ENCODE data around the gene CD40.
A peak's percentile ranks its signal among the peaks of the same experiment; 100 is the strongest.
"Not testable (repeated sequence)": the region's sequence is repeated elsewhere in the genome, so short reads cannot be mapped to it uniquely, and the experiment has no call there.

CD40 gene

DNA sequence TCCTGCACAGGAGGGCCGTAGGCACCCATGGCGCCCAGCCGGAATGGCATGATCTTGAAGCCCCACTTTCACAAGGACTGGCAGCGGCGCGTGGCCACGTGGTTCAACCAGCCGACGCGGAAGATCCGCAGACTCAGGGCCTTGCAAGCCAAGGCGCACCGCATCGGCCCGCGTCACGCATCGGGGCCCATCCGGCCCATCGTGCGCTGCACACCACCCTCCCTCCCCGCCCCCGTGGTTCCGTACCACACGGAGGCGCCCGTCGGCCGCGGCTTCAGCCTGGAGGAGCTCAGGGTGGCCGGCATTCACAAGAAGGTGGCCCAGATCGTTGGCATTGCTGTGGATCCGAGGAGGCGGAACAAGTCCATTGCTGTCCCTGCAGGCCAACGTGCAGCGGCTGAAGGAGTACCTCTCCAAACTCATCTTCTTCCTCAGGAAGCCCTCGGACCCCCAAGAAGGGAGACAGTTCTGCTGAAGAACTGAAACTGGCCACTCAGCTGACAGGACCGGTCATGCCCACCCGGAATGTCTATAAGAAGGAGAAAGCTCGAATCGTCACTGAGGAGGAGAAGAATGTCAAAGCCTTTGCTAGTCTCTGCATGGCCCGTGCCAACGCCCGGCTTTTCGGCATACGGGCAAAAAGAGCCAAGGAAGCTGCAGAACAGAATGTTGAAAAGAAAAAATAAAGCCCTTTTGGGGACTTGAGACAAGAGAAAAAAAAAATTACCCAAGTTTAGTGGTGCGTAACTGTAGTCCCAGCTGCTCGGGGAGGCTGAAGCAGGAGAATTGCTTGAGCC, 18.4 kb upstream of the CD40 start:
- DNase-seq, result no peak

GRCh38 chr20:46100444-46100843, 17.7 kb upstream of the CD40 start:
- DNase-seq, result not testable (repeated sequence)

GRCh38 chr20:46100988-46101387, 17.1 kb upstream of the CD40 start:
- DNase-seq, result no peak

DNA sequence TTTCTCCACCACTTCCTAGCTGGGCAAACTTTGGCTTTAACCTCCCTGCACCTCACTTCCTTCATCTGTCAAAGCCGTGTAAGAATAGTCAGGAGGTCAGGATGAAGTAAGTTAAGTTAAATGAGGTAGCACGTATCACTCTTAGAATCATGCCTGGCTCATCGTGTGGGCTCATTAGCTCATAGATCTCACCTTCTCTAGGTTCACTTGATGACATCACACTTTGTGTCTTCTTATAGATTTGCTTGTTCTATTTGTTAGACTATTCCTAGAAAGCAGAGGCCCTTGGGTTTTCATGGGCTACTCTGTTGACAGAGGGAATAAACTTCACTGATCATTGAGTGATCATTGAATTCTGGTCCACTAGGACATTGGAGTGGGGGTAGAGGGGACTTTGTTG, 16.2 kb upstream of the CD40 start:
- DNase-seq, result no peak

- no peak for DNase-seq
Observed at GRCh38 chr20:46102940-46103339, 15.2 kb upstream of the CD40 start.

DNA sequence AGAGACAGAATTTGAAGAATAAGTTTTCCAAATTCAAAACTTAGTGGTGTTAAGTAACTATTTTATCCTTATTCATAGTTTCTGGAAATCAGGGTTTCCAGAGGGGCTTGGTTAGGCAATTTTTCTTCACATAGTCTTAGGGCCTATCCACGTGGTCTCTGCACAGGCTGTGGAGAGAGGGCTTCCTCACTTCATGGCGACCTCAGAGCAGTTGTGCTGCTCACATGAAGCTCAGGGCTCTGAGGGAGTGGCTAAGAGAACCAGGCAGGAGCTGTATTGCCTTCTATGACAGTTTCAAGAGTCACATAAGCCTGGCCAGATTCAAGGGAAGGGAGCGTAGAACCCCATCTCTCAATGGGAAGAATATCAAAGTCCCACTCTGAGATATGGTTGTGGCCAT, 13.9 kb upstream of the CD40 start:
- no peak for DNase-seq

DNA sequence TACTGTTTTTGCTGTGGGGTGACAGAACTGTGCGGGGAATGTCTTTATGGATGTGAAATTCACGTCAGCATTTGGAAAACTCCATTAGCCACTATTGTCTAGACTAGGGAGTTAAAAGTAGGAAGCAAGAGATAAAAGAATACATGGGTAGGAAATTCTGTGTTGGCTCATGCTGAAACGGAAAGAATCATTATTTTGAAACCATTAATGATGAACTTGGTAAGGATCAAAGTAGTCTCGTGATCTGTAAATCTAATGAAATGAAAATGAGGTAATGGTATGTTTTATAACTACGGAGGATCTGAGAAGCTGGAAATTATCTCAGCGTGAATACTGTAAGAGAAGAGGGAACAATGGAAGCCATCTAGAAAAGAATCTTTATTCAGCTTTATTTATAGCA, 11.1 kb upstream of the CD40 start:
- DNase-seq, result no peak

DNA sequence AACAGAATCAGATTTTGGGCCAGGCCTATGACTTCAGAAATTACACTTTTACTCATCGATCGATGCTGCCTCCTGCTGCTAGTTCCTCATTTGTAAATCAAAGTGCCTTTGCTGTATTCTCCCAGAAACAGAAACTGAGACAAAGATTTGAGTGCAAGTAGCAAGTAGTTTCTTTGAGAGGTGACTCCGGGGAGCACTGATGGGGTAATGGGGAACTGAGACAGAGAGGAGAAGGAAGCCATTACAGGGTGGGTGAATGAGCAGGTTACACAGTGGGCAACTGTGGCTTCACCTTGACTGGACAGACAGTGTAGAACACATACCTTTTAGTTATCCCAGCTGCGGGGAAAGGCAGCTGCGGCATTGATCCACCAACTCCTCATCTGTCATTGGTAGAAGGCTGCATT, 9.7 kb upstream of the CD40 start:
- DNase-seq, result peak; percentile 17

- no peak for DNase-seq
Observed at GRCh38 chr20:46108976-46109375, 9.1 kb upstream of the CD40 start.

GRCh38 chr20:46111028-46111835, 6.9 kb upstream of the CD40 start:
- peak; percentile 14 for DNase-seq

DNA sequence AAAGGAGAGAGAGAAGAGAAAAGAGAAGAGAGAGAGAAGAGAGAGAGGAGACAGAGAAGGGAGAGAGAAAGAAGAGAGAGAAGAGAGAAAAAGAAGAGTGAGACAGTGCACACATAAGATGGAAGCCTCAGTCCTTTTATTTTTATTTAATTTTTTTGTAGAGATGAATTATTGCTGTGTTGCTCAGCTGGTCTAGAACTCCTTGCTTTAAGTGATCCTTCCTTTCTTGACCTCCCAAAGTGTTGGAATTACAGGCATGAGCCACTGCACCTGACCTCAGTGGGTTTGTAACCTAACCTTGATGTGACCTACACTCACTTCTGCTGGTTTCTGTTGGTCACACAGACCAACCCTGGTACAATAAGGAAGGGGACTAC, 6.3 kb upstream of the CD40 start:
- DNase-seq, result no peak

DNA sequence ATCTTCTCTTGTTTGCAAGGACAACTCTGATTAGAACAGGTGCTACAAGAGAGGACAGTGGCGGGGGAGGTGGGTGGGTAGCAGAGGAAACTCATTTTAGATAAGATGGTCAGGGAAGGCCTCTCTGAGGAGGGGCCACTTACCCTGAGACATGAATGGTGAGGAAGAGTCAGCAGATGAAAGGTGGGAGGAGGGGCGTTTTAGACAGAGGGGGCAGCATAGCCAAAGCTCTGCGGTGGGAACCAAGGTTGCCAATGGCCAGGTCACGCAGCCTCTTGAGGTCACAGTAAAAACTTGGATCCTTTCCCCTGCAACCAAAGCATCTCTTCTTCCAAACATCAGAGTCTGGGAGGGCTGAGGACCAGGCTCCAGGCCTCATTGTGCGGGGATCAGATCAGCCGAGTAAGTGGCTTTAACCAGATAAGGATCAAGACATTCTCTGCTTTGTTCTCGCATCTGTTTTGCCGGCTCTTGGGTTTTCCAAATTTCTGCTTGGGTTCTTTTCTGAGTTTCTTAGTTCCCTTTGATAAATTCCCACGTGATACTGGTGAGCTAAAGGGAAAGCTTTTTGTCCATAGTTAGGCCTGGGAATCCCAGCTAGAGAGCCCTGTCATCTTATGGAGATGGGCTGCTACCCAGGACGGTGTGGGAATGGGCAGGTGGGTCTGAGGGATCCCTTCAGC, 5.5 kb upstream of the CD40 start:
- no peak for DNase-seq

DNA sequence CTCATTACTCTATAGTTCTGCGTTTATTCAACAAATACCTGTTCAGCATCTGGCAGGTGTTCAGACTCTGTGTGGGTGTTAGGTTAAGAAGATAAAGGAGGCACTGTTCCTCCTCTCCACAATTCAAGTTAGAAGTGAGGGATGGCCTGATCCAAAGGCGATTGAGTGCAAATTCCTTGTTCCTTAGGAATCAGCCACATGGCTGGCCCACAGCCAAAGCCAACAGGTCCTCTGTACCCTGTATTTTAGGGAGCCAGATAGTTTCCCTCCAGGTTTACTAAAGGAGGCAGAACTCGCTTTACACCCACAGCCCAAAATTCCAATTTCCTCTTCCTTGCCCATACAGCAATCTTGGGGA, 5.0 kb upstream of the CD40 start:
- no peak for DNase-seq

- no peak for DNase-seq
Observed at GRCh38 chr20:46114449-46114848, 3.7 kb upstream of the CD40 start.

DNA sequence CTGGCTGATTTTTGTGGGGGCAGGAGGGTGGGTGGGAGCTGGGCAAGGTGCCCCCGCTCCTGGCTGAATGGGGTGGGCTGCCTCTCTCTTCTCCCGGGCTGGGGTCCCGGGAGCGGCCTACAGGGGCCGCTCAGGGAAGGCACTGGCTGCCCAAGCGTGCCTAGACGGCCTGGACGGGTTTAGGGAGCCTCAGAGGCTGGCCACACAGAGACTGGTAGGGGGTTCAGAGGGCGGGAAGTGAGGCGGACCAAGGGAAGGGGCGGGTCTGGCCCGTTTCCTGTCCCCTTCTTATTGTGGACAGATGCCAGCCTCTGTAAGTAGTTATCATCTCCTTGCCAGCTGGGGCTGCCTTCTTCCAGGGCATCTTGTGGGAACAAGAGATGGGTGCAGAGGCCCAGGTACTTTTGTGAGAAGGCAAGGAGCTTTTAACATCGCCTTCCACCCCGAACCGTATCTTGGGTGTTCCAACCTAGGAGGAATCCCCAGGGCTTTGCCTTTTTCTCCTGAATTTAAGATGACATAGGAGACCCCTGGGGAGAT, 437 bp downstream of the CD40 start:
- DNase-seq, result no peak

GRCh38 chr20:46119028-46119546, 973 bp downstream of the CD40 start:
- DNase-seq, result no peak

DNA sequence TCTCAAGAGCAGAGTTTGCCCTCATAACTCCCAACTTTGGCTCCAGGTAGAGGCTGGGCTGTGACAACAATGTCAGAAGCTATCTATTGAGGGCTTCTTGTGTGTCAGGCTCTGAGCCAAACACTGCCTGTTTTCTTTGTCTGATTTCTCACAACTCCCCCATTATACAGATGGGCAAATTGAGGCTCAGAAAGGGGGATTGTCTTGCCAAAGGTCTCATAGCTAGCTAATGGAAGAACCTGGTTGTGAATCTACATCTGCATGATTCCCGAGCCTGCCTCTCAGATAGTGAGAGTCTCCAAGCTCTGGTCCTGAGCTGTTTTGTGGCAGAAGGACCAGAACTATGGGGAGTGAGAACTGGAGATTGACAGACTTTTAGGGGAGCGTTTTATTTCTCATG, 1.4 kb downstream of the CD40 start:
- no peak for DNase-seq

DNA sequence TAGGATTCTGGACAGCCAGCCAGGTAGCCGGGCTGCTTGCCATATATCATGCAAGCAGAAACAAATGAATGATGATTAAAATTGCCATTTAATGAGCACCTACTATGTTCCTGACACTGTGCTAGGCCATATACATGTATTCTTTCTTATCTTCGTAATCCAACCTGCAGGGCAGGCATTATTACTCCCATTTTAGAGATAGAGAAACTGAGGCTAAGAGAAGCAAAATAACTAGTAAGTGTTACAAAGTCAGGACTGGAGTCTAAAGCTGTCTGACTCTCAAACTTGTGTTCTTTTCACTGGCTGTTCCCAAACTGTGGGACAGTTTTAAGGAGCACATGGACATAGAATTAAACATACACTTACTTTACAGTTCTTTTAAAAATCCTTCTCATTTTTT, 2.0 kb downstream of the CD40 start:
- no peak for DNase-seq

DNA sequence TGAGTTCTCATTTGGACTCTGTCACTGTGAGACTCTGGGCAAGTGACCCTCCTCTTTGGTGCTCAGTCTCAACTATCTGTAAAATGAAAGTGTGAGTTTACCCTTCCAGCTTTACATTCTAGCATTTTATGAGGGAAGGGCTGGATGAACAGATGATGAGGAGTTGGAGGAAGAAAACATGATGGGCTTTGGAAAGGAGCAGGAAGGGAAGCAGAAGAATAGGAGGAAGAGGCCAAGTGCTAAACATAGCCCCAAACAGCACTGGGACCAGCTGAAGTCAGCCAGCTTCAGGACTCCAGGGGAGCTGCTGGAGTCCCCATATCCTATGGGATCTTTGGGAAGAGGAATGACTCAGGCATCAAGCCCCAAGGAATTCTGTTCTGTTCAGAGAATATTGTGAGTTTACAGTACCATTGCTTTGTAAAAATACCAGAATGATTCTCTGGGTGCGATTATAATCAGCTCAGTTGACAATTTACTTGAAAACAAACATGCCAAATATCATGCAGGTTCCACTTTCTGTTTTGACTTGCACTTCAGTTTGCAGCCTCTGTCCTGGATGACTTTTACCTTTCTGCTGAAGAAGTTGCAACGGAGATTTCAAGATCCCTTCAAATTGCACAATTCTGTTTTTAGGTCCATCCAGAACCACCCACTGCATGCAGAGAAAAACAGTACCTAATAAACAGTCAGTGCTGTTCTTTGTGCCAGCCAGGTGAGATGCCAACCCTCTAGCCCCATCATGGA, 3.2 kb downstream of the CD40 start:
- no peak for DNase-seq

DNA sequence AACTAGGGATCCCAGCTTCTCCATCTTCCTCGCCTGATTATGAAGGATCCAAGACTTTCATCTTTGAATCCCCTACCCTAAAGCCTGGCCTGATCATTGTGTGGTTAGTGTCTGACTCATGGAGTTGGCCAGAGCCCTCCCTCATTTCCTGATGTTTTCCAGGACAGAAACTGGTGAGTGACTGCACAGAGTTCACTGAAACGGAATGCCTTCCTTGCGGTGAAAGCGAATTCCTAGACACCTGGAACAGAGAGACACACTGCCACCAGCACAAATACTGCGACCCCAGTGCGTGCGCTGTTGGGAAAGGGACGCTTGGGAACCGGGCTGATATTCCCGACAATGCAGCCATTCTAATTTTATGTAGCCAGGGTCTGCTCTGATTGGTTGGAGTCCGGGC, 4.0 kb downstream of the CD40 start:
- no peak for DNase-seq

DNA sequence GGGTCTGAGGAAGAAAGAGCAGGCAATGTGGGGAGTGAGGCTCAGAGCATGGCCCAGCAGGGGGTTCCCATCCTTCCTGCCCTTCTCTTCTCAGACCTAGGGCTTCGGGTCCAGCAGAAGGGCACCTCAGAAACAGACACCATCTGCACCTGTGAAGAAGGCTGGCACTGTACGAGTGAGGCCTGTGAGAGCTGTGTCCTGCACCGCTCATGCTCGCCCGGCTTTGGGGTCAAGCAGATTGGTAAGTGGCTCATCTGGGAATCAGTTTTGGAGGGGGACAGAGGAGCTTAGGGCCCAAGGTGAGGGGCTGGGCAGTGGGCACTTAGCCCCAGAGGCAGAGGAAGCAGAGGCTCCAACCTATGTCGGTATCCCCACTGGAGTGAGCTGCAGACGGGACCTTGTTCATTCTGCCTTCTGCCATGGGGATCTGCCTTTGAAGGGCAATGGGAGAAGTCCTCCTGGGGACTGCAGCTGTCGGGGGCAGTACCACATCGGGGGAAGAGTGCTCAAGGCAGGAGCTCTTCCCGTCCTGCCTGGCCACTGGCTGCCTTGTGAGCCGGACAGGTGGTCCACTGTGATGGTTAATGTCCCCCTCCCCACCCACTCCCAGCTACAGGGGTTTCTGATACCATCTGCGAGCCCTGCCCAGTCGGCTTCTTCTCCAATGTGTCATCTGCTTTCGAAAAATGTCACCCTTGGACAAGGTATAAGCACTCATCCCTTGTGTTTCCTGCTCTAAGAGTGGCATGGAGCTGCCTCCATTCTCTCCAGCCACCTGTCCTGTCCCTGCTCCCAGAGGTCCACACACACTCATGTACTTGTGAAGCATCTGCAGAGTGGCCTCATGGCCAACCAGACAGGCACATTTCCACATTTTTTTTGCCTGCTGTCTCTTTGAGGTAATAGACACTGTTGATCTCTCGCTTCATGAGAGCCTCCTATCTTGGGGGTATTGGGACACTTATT, 4.7 kb downstream of the CD40 start:
- DNase-seq, result no peak
